Spleen (tissue), 11 donors: ENCODE measurements around the gene TBC1D32. TPM values are rescaled to one million over a fixed set of nuclear protein-coding genes. Genes with fewer than 3 reads are reported as not detected.

Source experiments
- DNase-seq: peaks from one replicate; pipeline ENCODE4 v3.0.0-alpha.2; 2020
- H3K27ac ChIP-seq, 8 donors: fragments of 200-600 bp; sonication (generic) in 7 of 8; 1 replicate in 4 of 8; 2 replicates in 4 of 8; pipeline versions ENCODE4 v1.5.0 to v1.8.0; 2016 to 2021; ENCODE audit warnings: inconsistent platforms in 4 of 8, mild to moderate bottlenecking in 4 of 8, moderate library complexity in 1 of 8
- H3K27me3 ChIP-seq, 7 donors: fragments of 200-600 bp; sonication (generic) in 6 of 7; replicated peaks in 1 of 7; 1 replicate in 4 of 7; 2 replicates in 3 of 7; pipeline versions ENCODE4 v1.5.0 to v1.8.0; 2016 to 2021; ENCODE audit warnings: inconsistent platforms in 3 of 7, mild to moderate bottlenecking in 1 of 7
- H3K36me3 ChIP-seq, 6 donors: fragments of 200-600 bp; sonication (generic) in 5 of 6; 1 replicate in 4 of 6; 2 replicates in 2 of 6; pipeline versions ENCODE4 v1.5.0 to v1.8.0; 2016 to 2021; ENCODE audit warnings: inconsistent platforms in 2 of 6
- H3K4me1 ChIP-seq, 6 donors: fragments of 200-600 bp; sonication (generic) in 5 of 6; 1 replicate in 3 of 6; 2 replicates in 3 of 6; pipeline versions ENCODE4 v1.5.0 to v1.8.0; 2016 to 2021; ENCODE audit warnings: inconsistent platforms in 3 of 6
- H3K4me3 ChIP-seq, 8 donors: fragments of 200-600 bp; sonication (generic) in 7 of 8; 1 replicate in 4 of 8; 2 replicates in 4 of 8; pipeline versions ENCODE4 v1.5.0 to v1.8.0; 2016 to 2021; ENCODE audit warnings: inconsistent platforms in 4 of 8, mild to moderate bottlenecking in 4 of 8, moderate library complexity in 2 of 8
- H3K9me3 ChIP-seq, 8 donors: fragments of 200-600 bp; sonication (generic) in 7 of 8; 1 replicate in 4 of 8; 2 replicates in 4 of 8; pipeline versions ENCODE4 v1.5.0 to v1.8.0; 2016 to 2021; ENCODE audit warnings: inconsistent platforms in 4 of 8
- CTCF ChIP-seq, 11 experiments: fragments of 200-600 bp in 7 of 11; fragments of 450-650 bp in 4 of 11; sonication (generic) in 4 of 11; IDR thresholded peaks in 8 of 11; conservative IDR thresholded peaks in 3 of 11; 1 replicate in 7 of 11; 2 replicates in 4 of 11; pipeline versions ENCODE4 v1.4.0 to v1.8.0; 2016 to 2021; ENCODE audit warnings: antibody characterized with exemption in 11 of 11, inconsistent platforms in 4 of 11, mild to moderate bottlenecking in 1 of 11
- POLR2A ChIP-seq, 3 donors: fragments of 450-650 bp; IDR thresholded peaks; one replicate each; pipeline ENCODE4 v1.5.1; 2017; ENCODE audit warnings: antibody characterized with exemption in 3 of 3, mild to moderate bottlenecking in 1 of 3
- POLR2AphosphoS5 ChIP-seq, 3 donors: sonication (generic); formaldehyde crosslinking; IDR thresholded peaks; one replicate each; pipeline ENCODE4 v1.5.1; 2017; ENCODE audit warnings: antibody characterized with exemption in 3 of 3
- WGBS, 5 donors: extraction: QIAGEN DNeasy Blood & Tissue Kit in 3 of 5; methylation state at CpG; one replicate each; pipeline versions ENCODE4 v1.1.5 to v1.1.7; 2013 to 2018; 5-methylcytosine and 5-hydroxymethylcytosine counted together
- intact Hi-C: fragments of 100-400 bp; cut with DNase I; formaldehyde crosslinking; loops from one replicate; pipeline ENCODE4 v1.15.0; 2023; ENCODE audit warnings: low total_unique reads
- polyA plus RNA-seq, 3 donors: library from polyadenylated mRNA; stranded (reverse); fragments of 200-250 nt; gene quantifications; one replicate each; pipeline ENCODE4 v1.2.1, GENCODE V29; 2013
- total RNA-seq, 7 donors: library from RNA; depleted of rRNA in 3 of 7; stranded (reverse); fragments of >200 nt in 3 of 7; fragmentation: NEBNext Ultra II Directional in 4 of 7; extraction: Animal tissue kit (Norgen Biotek cat#: 25700) in 4 of 7; gene quantifications; one replicate each; pipeline versions ENCODE4 v1.1.0 to v1.2.1, GENCODE V29; 2016 to 2021
- donor health status: healthy with polysubstance abuse.
- donor health status: DM: no; HTN: no; CAD: no; lungs with moderate emphysema.
- donor health status: DM: no; HTN: no; CAD: no.
- donor health status: Bipolar disorder and iron deficiency.
- donor health status: healthy.
- donor health status: DM: no; HTN: no; CAD: no.
- donor health status: DM: yes; HTN: yes; CAD: no.

TBC1D32 gene
- total and polyA plus RNA-seq, 10 donors: 1.5 to 18.8 (median 12.6) TPM

GRCh38 chr6:121160276-121160675 lies 174.0 kb downstream of the TBC1D32 start:
- intact Hi-C loops: no loop called here
- Histone ChIP-seq H3K27ac (no peak overlapping the region), H3K4me3 (no peak overlapping the region), H3K9me3 (peaks cover 0 to 17% (median 8%) of the 10 kb centered on the region in 8 donors), H3K27me3 (no peaks in the 10 kb centered on the region), H3K4me1 (no peaks in the 10 kb centered on the region), H3K36me3 (peaks cover 0 to 56% (median 13%) of the 10 kb centered on the region in 6 donors)
- no peak for DNase-seq
- WGBS, 5 donors: 81 to 94% (median 87%) methylated on average over 2 of the region's 2 CpGs
- no peak for TF ChIP-seq POLR2A (IDR thresholded peaks at IDR 0.05)
- TF ChIP-seq CTCF (IDR thresholded peaks at IDR 0.05 in 8 of 11, conservative IDR thresholded peaks at IDR 0.05 in 3 of 11): no peak
- TF ChIP-seq POLR2AphosphoS5 (IDR thresholded peaks at IDR 0.05): no peak

- H3K4me1 ChIP-seq: no peaks in the 10 kb centered on the region
- H3K9me3 ChIP-seq: peaks cover 0 to 21% (median 16%) of the 10 kb centered on the region in 8 donors
- H3K4me3 ChIP-seq: no peak overlapping the region
- no peak for TF ChIP-seq POLR2A (IDR thresholded peaks at IDR 0.05)
- no peak for TF ChIP-seq POLR2AphosphoS5 (IDR thresholded peaks at IDR 0.05)
- TF ChIP-seq CTCF (IDR thresholded peaks at IDR 0.05 in 8 of 11, conservative IDR thresholded peaks at IDR 0.05 in 3 of 11): no peak
- no peak for DNase-seq
- no peak overlapping the region for H3K27ac ChIP-seq
- H3K27me3 ChIP-seq: no peaks in the 10 kb centered on the region
- intact Hi-C loops: no loop called here
- peaks cover 0 to 69% (median 15%) of the 10 kb centered on the region in 6 donors for H3K36me3 ChIP-seq
Observed at GRCh38 chr6:121158891-121159290, 175.4 kb downstream of the TBC1D32 start.

- intact Hi-C loops: no loop called here
- H3K9me3 ChIP-seq: peaks cover 0 to 26% (median 21%) of the 10 kb centered on the region in 8 donors
- no peak overlapping the region for H3K27ac ChIP-seq
- H3K27me3 ChIP-seq: no peaks in the 10 kb centered on the region
- H3K4me3 ChIP-seq: no peak overlapping the region
- H3K36me3 ChIP-seq: peaks cover 0 to 74% (median 17%) of the 10 kb centered on the region in 6 donors
- TF ChIP-seq POLR2A (IDR thresholded peaks at IDR 0.05) (no peak), POLR2AphosphoS5 (IDR thresholded peaks at IDR 0.05) (no peak), CTCF (IDR thresholded peaks at IDR 0.05 in 8 of 11, conservative IDR thresholded peaks at IDR 0.05 in 3 of 11) (no peak)
- no peak for DNase-seq
- H3K4me1 ChIP-seq: no peaks in the 10 kb centered on the region
Observed at GRCh38 chr6:121158438-121158837, 175.8 kb downstream of the TBC1D32 start.

DNA sequence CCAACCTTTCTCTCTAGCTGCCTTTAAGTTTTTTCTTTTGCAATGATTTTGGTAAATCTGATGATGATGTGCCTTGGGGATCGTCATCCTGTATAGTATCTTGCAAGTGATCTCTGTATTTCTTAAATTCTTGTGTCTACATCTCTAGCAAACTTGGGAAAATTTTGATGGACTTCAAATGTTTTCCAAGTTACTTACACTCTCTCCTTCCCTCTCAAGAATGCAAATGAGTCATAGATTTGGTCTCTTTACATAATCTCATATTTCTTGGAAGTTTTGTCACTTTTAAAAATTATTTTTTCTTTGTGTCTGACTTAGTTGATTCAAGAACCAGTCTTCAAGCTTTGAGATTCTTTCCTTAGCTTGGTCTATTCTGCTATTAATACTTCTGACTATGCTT lies 176.4 kb downstream of the TBC1D32 start:
- Histone ChIP-seq H3K27me3 (no peaks in the 10 kb centered on the region), H3K9me3 (peaks cover 0 to 31% (median 25%) of the 10 kb centered on the region in 8 donors), H3K4me1 (no peaks in the 10 kb centered on the region), H3K27ac (no peak overlapping the region), H3K36me3 (peaks cover 0 to 79% (median 19%) of the 10 kb centered on the region in 6 donors), H3K4me3 (no peak overlapping the region)
- no peak for DNase-seq
- 93 to 100% (median 94%) methylated on average over 1 of the region's 1 CpG for WGBS, 5 donors
- TF ChIP-seq POLR2A (IDR thresholded peaks at IDR 0.05) (no peak), CTCF (IDR thresholded peaks at IDR 0.05 in 8 of 11, conservative IDR thresholded peaks at IDR 0.05 in 3 of 11) (no peak), POLR2AphosphoS5 (IDR thresholded peaks at IDR 0.05) (no peak)
- intact Hi-C loops: no loop called here
